ENCODE measurements around the gene NDUFA7. TPM values are rescaled to one million over a fixed set of nuclear protein-coding genes. Genes with fewer than 3 reads are reported as not detected.
"Not testable (repeated sequence)": the region's sequence is repeated elsewhere in the genome, so short reads cannot be mapped to it uniquely, and the experiment has no call there.

NDUFA7 gene
- total RNA-seq, 1 donor from 2014 or later, result 134 TPM

GRCh38 chr19:8304841-8305621 is 16.1 kb downstream of the NDUFA7 start:
- DNase-seq (no peak), ATAC-seq (no peak)
- intact Hi-C loops (cut with micrococcal nuclease), result no loop called here

GRCh38 chr19:8302734-8303133 is 18.4 kb downstream of the NDUFA7 start:
- no peak for DNase-seq
- ATAC-seq, result peak; percentile 5
- intact Hi-C loops (cut with micrococcal nuclease), result no loop called here

GRCh38 chr19:8302357-8302691 is 18.9 kb downstream of the NDUFA7 start:
- DNase-seq (peak; percentile 81), ATAC-seq (peak; percentile 87)
- intact Hi-C loops (cut with micrococcal nuclease), result no loop called here

GRCh38 chr19:8291337-8291736 is 29.8 kb downstream of the NDUFA7 start:
- intact Hi-C loops (cut with micrococcal nuclease); DNase-seq: not testable (repeated sequence)
- ATAC-seq, result peak; percentile 63

GRCh38 chr19:8276508-8276907 is 44.7 kb downstream of the NDUFA7 start:
- DNase-seq, result not testable (repeated sequence)
- peak; percentile 66 for ATAC-seq

GRCh38 chr19:8269724-8270123 is 51.5 kb downstream of the NDUFA7 start:
- intact Hi-C loops (cut with micrococcal nuclease), result no loop called here
- ATAC-seq (no peak), DNase-seq (no peak)

More at GRCh38 chr19:8276508-8276907, 44.7 kb downstream of the NDUFA7 start:
- intact Hi-C loops (cut with micrococcal nuclease), result not testable (repeated sequence)

DNA sequence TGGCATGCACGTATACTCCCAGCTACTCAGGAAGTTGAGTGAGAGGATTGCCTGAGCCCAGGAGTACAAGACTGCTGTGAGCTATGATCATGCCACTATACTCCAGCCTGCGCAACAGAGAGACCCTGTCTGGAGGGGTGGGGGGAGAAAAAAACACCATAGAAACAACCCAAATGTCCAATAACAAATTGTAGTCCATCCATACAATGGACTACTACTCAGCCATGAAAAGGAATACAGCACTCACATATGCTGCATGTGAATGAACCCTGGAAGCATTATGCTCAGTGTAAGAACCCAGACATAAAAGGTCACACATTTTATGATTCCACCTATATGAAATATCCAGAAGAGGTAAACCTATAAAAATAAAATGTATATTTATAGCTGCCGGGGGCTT is 55.3 kb downstream of the NDUFA7 start:
- DNase-seq (no peak), ATAC-seq (no peak)
- intact Hi-C loops (cut with micrococcal nuclease), result no loop called here

- ATAC-seq; DNase-seq; intact Hi-C loops (cut with micrococcal nuclease): not testable (repeated sequence)
Observed at GRCh38 chr19:8264248-8264647, 56.9 kb downstream of the NDUFA7 start.

DNA sequence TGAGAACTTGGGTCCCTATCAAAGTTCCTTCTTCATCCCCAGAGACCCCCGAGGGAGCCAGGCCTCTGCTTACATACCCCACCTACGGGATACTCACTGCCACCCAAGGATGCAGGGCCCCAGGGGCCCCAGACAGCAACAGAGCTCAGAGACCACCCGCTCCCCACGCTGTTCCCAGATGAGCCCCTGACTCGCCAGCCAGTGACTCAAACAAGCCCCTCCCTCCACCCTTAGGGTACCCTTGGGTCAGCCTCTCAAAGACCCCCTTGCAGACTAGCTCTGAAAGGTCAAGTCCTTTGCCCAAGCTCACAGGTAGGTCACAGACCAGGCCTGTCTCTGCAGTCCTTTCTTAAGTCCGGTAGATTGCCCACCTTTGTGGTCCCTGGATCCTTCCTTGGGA is 58.7 kb downstream of the NDUFA7 start:
- no peak for DNase-seq
- no peak for ATAC-seq
- intact Hi-C loops (cut with micrococcal nuclease), result no loop called here

- no peak for ATAC-seq
- DNase-seq, result no peak
- intact Hi-C loops (cut with micrococcal nuclease), result no loop called here
Observed at GRCh38 chr19:8261881-8262280, 59.3 kb downstream of the NDUFA7 start.

DNA sequence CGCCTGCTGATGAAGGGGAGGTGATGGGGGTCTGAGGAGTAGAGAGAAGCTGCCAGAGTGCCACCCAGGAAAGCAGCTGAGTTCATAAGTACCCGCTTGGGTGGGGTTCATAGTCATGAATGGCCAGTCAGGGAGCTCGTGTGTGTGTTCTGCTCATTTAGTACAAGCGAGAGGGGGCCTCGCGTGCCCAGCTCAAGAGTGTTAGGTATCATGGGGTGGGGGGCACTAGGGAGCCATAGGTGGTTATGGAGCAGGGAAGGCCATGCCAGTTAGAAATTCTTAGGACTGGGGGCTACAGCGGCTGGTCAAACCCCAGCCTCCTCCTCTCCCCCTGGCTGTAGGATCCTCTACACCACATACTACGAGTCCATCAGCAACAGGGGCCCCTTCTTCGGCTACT is 59.8 kb downstream of the NDUFA7 start:
- intact Hi-C loops (cut with micrococcal nuclease), result no loop called here
- ATAC-seq (no peak), DNase-seq (no peak)

Other genes starting within 250 kb of the NDUFA7 start
- not detected for gene FBN3, start 171.8 kb downstream of the NDUFA7 start, total RNA-seq
- 20.9 TPM for gene CERS4, start 112.0 kb downstream of the NDUFA7 start, total RNA-seq
- gene CD320, start 13.0 kb downstream of the NDUFA7 start, total RNA-seq, result 37.9 TPM
- gene RPS28, start 121 bp upstream of the NDUFA7 start, total RNA-seq, result 1,189 TPM
- gene KANK3, start 21.9 kb upstream of the NDUFA7 start, total RNA-seq, result 22.8 TPM
- 11.7 TPM for gene ANGPTL4, start 42.8 kb upstream of the NDUFA7 start, total RNA-seq
- gene RAB11B, start 69.0 kb upstream of the NDUFA7 start, total RNA-seq, result 162 TPM
- gene MARCHF2, start 91.9 kb upstream of the NDUFA7 start, total RNA-seq, result 97.0 TPM
- gene HNRNPM, start 123.6 kb upstream of the NDUFA7 start, total RNA-seq, result 129 TPM
- 0.59 TPM for gene PRAM1, start 181.3 kb upstream of the NDUFA7 start, total RNA-seq
- gene ZNF414, start 192.8 kb upstream of the NDUFA7 start, total RNA-seq, result 12.9 TPM